AG09309 (cell line): ENCODE results near the gene CDRT4.

Experiments used
- DNase-seq: peaks from one replicate; pipeline ENCODE4 v3.0.0-alpha.2; 2010; ENCODE audit warnings: low read depth
- H3K4me3 ChIP-seq: 2 replicates; pipeline ENCODE4 v1.5.1; 2011; ENCODE audit warnings: mild to moderate bottlenecking, low read depth, low read length, moderate library complexity; ENCODE audit not compliant: control insufficient read depth
- TF ChIP-seq, protein P1 (sequence below): IDR thresholded peaks from 2 replicates; pipeline ENCODE4 v1.5.1; 2011; ENCODE audit warnings: mild to moderate bottlenecking, low read depth, low read length, inconsistent platforms; ENCODE audit not compliant: insufficient read depth, control insufficient read depth; ENCODE audit errors: missing control alignments

The CDRT4 gene

DNA sequence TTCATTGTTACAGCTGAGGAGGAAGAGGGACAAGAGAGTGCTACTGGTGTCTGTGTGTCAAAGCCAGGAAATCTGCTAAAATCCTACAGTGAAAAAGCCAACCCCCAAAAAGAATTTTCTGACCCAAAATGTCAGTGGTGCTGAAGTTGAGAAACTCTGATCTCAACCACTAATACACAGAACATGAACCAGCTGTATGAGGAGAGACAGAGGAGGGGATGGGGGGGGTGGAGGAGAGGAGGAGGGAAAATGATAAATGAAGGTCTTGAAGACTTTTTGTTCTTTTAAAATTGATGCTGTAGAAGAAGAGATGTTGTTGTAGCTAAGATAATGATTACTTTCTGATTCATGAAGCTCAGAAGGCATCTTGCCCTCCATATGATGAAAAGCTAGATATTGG is 27.4 kb upstream of the CDRT4 start:
- TF ChIP-seq, protein P1, sequence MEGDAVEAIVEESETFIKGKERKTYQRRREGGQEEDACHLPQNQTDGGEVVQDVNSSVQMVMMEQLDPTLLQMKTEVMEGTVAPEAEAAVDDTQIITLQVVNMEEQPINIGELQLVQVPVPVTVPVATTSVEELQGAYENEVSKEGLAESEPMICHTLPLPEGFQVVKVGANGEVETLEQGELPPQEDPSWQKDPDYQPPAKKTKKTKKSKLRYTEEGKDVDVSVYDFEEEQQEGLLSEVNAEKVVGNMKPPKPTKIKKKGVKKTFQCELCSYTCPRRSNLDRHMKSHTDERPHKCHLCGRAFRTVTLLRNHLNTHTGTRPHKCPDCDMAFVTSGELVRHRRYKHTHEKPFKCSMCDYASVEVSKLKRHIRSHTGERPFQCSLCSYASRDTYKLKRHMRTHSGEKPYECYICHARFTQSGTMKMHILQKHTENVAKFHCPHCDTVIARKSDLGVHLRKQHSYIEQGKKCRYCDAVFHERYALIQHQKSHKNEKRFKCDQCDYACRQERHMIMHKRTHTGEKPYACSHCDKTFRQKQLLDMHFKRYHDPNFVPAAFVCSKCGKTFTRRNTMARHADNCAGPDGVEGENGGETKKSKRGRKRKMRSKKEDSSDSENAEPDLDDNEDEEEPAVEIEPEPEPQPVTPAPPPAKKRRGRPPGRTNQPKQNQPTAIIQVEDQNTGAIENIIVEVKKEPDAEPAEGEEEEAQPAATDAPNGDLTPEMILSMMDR: no peak
- no peak for DNase-seq
- no peak overlapping the region for H3K4me3 ChIP-seq

DNA sequence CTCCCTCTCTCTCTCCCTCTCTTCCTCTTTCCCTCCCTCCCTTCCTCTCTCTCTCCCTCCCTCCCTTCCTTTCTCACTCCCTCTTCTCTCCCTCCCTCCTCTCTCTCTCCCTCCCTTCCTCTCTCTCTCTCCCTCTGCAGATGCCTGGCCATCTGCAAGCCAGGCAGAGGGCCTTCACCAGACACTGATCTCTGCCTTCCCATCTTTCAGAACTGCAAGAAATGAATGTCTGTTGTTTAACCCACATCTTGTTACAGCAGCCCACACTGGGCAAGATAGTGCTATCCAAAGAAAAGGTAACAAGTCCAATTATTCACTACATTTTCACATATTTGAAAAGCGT is 26.2 kb upstream of the CDRT4 start:
- TF ChIP-seq, protein P1: no peak
- DNase-seq: no peak
- H3K4me3 ChIP-seq: no peak overlapping the region

DNA sequence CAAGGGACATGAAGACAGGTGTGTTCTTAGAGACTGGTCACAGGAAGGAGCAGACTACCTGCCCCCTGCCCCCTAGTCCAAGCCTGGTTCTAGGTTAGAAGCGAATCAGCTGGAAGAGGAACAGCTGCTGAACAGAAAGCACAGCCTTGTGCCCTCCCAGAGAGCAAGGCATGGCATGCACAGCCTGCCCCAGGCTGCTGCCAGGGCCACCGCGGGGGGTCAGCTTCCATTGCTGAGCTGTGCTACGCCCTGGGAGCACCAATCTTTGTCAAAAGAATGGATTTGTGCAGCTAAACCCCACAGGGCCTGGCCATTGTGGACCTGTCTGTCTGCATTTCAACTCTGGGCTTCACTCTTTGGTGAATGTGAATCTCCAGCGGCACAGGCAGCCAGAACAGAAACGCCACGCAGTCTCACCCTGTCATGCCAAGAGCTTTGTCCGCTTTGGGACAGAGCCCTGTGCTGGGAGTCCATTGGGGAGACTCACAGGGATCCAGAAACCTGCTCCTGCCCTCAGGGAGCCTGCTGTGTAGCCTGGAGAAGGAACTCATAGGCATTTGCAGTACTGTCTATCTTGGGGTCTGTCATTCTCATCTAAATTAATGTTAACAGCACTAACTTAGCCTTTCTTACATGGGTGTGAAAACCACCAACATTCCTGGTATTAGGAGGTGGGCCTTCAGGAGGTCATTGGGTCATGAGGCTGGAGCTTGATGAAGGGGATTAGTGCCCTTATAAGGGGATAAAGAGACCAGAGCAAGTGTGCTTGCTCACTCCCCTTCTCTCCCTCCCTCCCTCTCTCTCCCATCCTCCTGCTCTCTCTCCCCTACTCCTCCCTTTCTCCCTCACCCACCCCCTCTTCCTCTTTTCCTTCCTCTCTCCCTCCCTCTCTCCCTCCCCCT is 25.6 kb upstream of the CDRT4 start:
- DNase-seq: no peak
- TF ChIP-seq, protein P1: no peak
- no peak overlapping the region for H3K4me3 ChIP-seq

DNA sequence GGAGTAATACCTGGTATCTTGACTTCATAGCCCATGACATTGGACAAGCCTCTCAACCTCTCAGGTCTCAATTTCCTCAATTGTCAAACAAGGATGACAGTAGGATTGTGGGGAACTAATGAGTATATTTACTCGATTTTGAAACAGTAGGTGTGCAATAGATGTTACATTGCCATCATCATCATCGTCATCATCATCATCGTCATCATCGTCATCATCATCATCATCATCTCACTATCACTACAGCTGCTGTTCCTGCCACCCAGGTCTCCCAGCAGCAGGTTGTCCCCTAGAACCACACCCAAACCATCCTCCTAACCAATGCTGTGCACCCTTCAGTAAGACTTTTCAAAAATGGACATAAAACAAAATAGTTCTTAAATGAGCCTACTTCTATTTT is 24.8 kb upstream of the CDRT4 start:
- DNase-seq: no peak
- H3K4me3 ChIP-seq: no peak overlapping the region
- TF ChIP-seq, protein P1: no peak

DNA sequence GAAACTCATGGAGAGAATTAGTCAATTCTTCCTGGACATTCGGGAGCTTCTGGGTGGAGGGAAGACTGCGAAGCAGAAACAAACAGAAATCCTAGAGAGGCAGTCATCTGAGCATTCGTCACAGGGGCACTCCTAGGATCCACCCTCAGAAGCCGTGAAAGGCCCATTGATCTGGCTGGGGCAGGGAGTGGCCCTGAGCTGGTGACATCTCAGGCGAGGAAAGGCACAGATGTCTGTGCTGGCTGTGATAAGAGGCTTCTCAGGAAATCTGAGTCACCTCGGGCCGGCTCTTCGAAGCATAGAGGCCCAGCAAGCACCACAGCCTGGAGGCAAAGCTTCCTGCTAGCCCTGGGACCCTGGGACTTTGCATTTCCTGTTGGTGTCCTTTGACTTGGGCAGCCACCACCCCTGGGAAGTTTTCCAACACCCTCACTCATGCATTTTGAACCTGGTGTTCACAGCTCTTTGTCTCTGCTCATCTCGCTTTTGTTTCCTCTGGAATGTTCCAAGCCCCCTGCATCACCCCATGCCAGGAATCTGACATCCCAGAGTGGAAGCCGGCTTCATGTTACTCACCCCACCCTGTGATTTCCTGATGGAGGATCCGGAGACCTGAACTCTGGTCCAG is 23.3 kb upstream of the CDRT4 start:
- H3K4me3 ChIP-seq: no peak overlapping the region
- TF ChIP-seq, protein P1: no peak
- no peak for DNase-seq

DNA sequence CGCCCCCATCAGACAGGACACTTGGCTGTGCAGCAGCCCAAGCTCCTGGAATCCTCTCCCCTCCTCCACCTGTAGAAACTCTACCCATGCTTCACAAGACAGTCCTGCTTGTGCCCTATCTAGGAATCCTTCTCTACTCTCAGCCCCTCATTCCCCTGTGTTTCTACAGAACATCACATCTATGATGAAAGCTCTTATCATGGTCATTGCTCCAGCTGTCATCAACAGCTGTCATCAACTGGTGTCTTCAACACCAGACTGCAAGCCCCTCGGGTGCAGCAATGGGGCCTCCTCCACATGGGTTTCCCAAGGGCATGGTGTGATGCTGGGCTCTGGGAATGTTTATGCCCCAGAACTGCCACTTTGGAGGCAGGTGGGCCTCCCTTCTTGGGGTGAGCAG is 21.1 kb upstream of the CDRT4 start:
- no peak for DNase-seq
- TF ChIP-seq, protein P1: no peak

More for the DNA sequence above, 21.1 kb upstream of the CDRT4 start:
- H3K4me3 ChIP-seq: no peak overlapping the region
